H1 (cell line): Measurements from ENCODE around the gene LSM7. TPM values are rescaled to one million over a fixed set of nuclear protein-coding genes. Genes with fewer than 3 reads are reported as not detected.
A peak's percentile ranks its signal among the peaks of the same experiment; 100 is the strongest.

Source experiments
- CTCF ChIA-PET: fragments of 300-600 bp; sonication (Branson Sonifier 250); formaldehyde crosslinking; loops from one replicate; lab custom pipeline; 2021; ENCODE audit not compliant: partially characterized antibody; lab: Charles Lee
- POLR2A ChIA-PET: fragments of 300-600 bp; sonication (Branson Sonifier 250); formaldehyde crosslinking; loops from one replicate; lab custom pipeline; 2021; ENCODE audit warnings: inconsistent platforms; ENCODE audit not compliant: partially characterized antibody; lab: Charles Lee
- DNase-seq, 2 experiments: peaks; one replicate each; pipeline versions ENCODE4 v3.0.0 to v3.0.0-alpha.2; 2010 to 2022; ENCODE audit warnings: low spot score in 2 of 2, low read depth in 1 of 2, mixed read lengths in 1 of 2
- FAIRE-seq: peaks from 2 replicates; lab custom pipeline; 2011; peaks lifted over from hg19 to GRCh38; lab: Jason Lieb, UNC
- H2AFZ ChIP-seq: 2 replicates; pipeline ENCODE4 v1.8.1; 2012; ENCODE audit warnings: low read length, inconsistent platforms
- H2AK5ac ChIP-seq: 2 replicates; pipeline ENCODE4 v1.6.1; 2013; ENCODE audit warnings: low read depth, low read length
- H2BK120ac ChIP-seq: replicated peaks from 2 replicates; pipeline ENCODE3; 2013; ENCODE audit warnings: low read depth, low read length, inconsistent platforms
- H2BK12ac ChIP-seq: 2 replicates; pipeline ENCODE4 v1.6.1; 2013; ENCODE audit warnings: low read depth, low read length
- H2BK15ac ChIP-seq: 2 replicates; pipeline ENCODE4 v1.6.1; 2013; ENCODE audit warnings: low read length
- H2BK20ac ChIP-seq: 2 replicates; pipeline ENCODE4 v1.6.1; 2013; ENCODE audit warnings: low read length
- H2BK5ac ChIP-seq: 2 replicates; pipeline ENCODE4 v1.6.1; 2013; ENCODE audit warnings: low read depth, low read length
- H3K14ac ChIP-seq: 2 replicates; pipeline ENCODE4 v1.6.1; 2013; ENCODE audit warnings: inconsistent platforms; ENCODE audit not compliant: insufficient read length
- H3K18ac ChIP-seq: 2 replicates; pipeline ENCODE4 v1.6.1; 2013; ENCODE audit warnings: low read length; ENCODE audit errors: extremely low read depth
- H3K23ac ChIP-seq: 2 replicates; pipeline ENCODE4 v1.6.1; 2013; ENCODE audit warnings: inconsistent platforms; ENCODE audit not compliant: insufficient read length
- H3K23me2 ChIP-seq: 2 replicates; pipeline ENCODE4 v1.6.1; 2013; ENCODE audit warnings: low read depth, low read length
- H3K27ac ChIP-seq: 2 replicates; pipeline ENCODE4 v1.6.1; 2011; ENCODE audit warnings: low read depth, low read length, inconsistent platforms
- H3K27me3 ChIP-seq, 4 experiments: replicated peaks in 1 of 4; 1 replicate in 1 of 4; 2 replicates in 3 of 4; pipeline versions ENCODE4 v1.6.1 to v1.8.1; 2011 to 2013; ENCODE audit warnings: low read length in 3 of 4, mild to moderate bottlenecking in 3 of 4, inconsistent platforms in 2 of 4, mixed read lengths in 2 of 4, moderate library complexity in 1 of 4; ENCODE audit not compliant: control insufficient read depth in 3 of 4, insufficient read depth in 3 of 4; ENCODE audit errors: extremely low read depth in 1 of 4
- H3K36me3 ChIP-seq, 4 experiments: 2 replicates each; pipeline versions ENCODE4 v1.6.1 to v1.8.1; 2011 to 2013; ENCODE audit warnings: mild to moderate bottlenecking in 4 of 4, low read length in 3 of 4, moderate library complexity in 2 of 4, control low read depth in 1 of 4, inconsistent platforms in 1 of 4; ENCODE audit not compliant: insufficient read depth in 4 of 4, control insufficient read depth in 2 of 4
- H3K4ac ChIP-seq: replicated peaks from 2 replicates; pipeline ENCODE3; 2013; ENCODE audit warnings: low read length, low read depth, mixed read lengths, inconsistent platforms; ENCODE audit not compliant: insufficient read length
- H3K4me1 ChIP-seq, 4 experiments: replicated peaks in 1 of 4; 1 replicate in 1 of 4; 2 replicates in 3 of 4; pipeline versions ENCODE4 v1.6.1 to v1.8.1; 2011 to 2013; ENCODE audit warnings: low read length in 3 of 4, inconsistent platforms in 2 of 4, mixed read lengths in 1 of 4; ENCODE audit not compliant: insufficient read depth in 4 of 4, control insufficient read depth in 3 of 4
- H3K4me2 ChIP-seq, 2 experiments: 2 replicates each; pipeline versions ENCODE4 v1.6.1 to v1.8.1; 2011 to 2013; ENCODE audit warnings: low read depth in 2 of 2, low read length in 2 of 2, control low read depth in 1 of 2, inconsistent platforms in 1 of 2, mild to moderate bottlenecking in 1 of 2; ENCODE audit not compliant: insufficient read depth in 1 of 2
- H3K4me3 ChIP-seq, 4 experiments: fragments of 200-600, 300-600 bp in 1 of 4; sonication (generic), shearing (Covaris generic), sonication (Bioruptor Twin) in 1 of 4; 2 replicates each; pipeline versions ENCODE4 v1.5.1 to v1.8.1; 2011 to 2016; ENCODE audit warnings: low read length in 4 of 4, low read depth in 3 of 4, control low read depth in 2 of 4, inconsistent platforms in 2 of 4, mild to moderate bottlenecking in 2 of 4, mixed read lengths in 1 of 4, moderate library complexity in 1 of 4; ENCODE audit not compliant: insufficient read depth in 2 of 4; ENCODE audit errors: extremely low read depth in 1 of 4
- H3K56ac ChIP-seq: replicated peaks from 2 replicates; pipeline ENCODE3; 2013; ENCODE audit warnings: low read depth, mild to moderate bottlenecking, mixed read lengths, low read length, inconsistent platforms; ENCODE audit not compliant: insufficient read length
- H3K79me1 ChIP-seq: 2 replicates; pipeline ENCODE4 v1.6.1; 2013; ENCODE audit warnings: low read depth, low read length, control low read depth
- H3K79me2 ChIP-seq, 2 experiments: 2 replicates each; pipeline versions ENCODE4 v1.6.1 to v1.8.1; 2012 to 2013; ENCODE audit warnings: low read length in 2 of 2, mild to moderate bottlenecking in 2 of 2, inconsistent platforms in 1 of 2; ENCODE audit not compliant: insufficient read depth in 2 of 2, control insufficient read depth in 1 of 2
- H3K9ac ChIP-seq, 4 experiments: replicated peaks in 1 of 4; 1 replicate in 1 of 4; 2 replicates in 3 of 4; pipeline versions ENCODE4 v1.6.1 to v1.8.1; 2011 to 2013; ENCODE audit warnings: low read depth in 3 of 4, low read length in 3 of 4, control low read depth in 2 of 4, mild to moderate bottlenecking in 2 of 4, moderate library complexity in 2 of 4, inconsistent platforms in 1 of 4; ENCODE audit errors: extremely low read depth in 1 of 4
- H3K9me3 ChIP-seq, 2 experiments: 2 replicates each; pipeline versions ENCODE4 v1.6.1 to v1.8.1; 2012 to 2013; ENCODE audit warnings: mild to moderate bottlenecking in 2 of 2, moderate library complexity in 2 of 2, control low read depth in 1 of 2, inconsistent platforms in 1 of 2, low read depth in 1 of 2, low read length in 1 of 2, mixed read lengths in 1 of 2; ENCODE audit not compliant: insufficient read depth in 2 of 2
- H4K20me1 ChIP-seq, 2 experiments: replicated peaks in 1 of 2; 2 replicates each; pipeline versions ENCODE3 to v1.8.1; 2011 to 2013; ENCODE audit warnings: inconsistent platforms in 2 of 2, low read length in 2 of 2, mild to moderate bottlenecking in 1 of 2; ENCODE audit not compliant: insufficient read depth in 2 of 2, control insufficient read depth in 1 of 2
- H4K5ac ChIP-seq: 2 replicates; pipeline ENCODE4 v1.6.1; 2013; ENCODE audit warnings: low read length, low read depth, mixed read lengths, inconsistent platforms; ENCODE audit not compliant: insufficient read length
- H4K8ac ChIP-seq: 2 replicates; pipeline ENCODE4 v1.8.0; 2013; ENCODE audit warnings: mild to moderate bottlenecking, moderate library complexity, low read length, inconsistent platforms; ENCODE audit not compliant: insufficient read depth; ENCODE audit errors: extremely low read depth
- H4K91ac ChIP-seq: replicated peaks from 2 replicates; pipeline ENCODE3; 2013; ENCODE audit warnings: low read length, mixed read lengths, inconsistent platforms; ENCODE audit not compliant: insufficient read length
- BCL11A ChIP-seq, 2 experiments: IDR thresholded peaks; one replicate each; pipeline ENCODE4 v1.6.1; 2011; ENCODE audit warnings: low read depth in 2 of 2, low read length in 2 of 2, mild to moderate bottlenecking in 2 of 2
- CHD2 ChIP-seq: IDR thresholded peaks from 2 replicates; pipeline ENCODE4 v1.6.1; 2012; ENCODE audit warnings: low read length, improper control_type of control experiment
- CTBP2 ChIP-seq: IDR thresholded peaks from 2 replicates; pipeline ENCODE4 v1.7.0; 2011; ENCODE audit warnings: borderline replicate concordance, mild to moderate bottlenecking, moderate library complexity, mixed read lengths, low read length; ENCODE audit not compliant: insufficient read depth, insufficient read length
- CTCF ChIP-seq, 3 experiments: IDR thresholded peaks; 1 replicate in 2 of 3; 2 replicates in 1 of 3; pipeline versions ENCODE4 v1.5.1 to v1.6.1; 2011; ENCODE audit warnings: low read length in 3 of 3, mild to moderate bottlenecking in 3 of 3, inconsistent platforms in 2 of 3, low read depth in 1 of 3, moderate library complexity in 1 of 3; ENCODE audit not compliant: insufficient read depth in 1 of 3; ENCODE audit errors: control extremely low read depth in 1 of 3
- GABPA ChIP-seq: IDR thresholded peaks from 2 replicates; pipeline ENCODE4 v1.6.1; 2011; ENCODE audit warnings: mild to moderate bottlenecking, low read length, moderate library complexity, borderline replicate concordance; ENCODE audit not compliant: insufficient read depth
- RAD21 ChIP-seq, 2 experiments: IDR thresholded peaks in 1 of 2; conservative IDR thresholded peaks in 1 of 2; 2 replicates each; pipeline ENCODE4 v1.6.1; 2011; ENCODE audit warnings: low read depth in 2 of 2, low read length in 2 of 2, improper control_type of control experiment in 1 of 2, inconsistent platforms in 1 of 2, mild to moderate bottlenecking in 1 of 2, moderate library complexity in 1 of 2
- WGBS, 2 experiments: shearing (Covaris generic) in 1 of 2; methylation state at CpG; one replicate each; pipeline versions ENCODE4 v1.1.6 to v1.1.7; 2013 to 2015; ENCODE audit warnings: low lambda C conversion rate in 2 of 2, mixed read lengths in 2 of 2, inconsistent platforms in 1 of 2, low coverage in 1 of 2, missing lambda C conversion rate in 1 of 2; ENCODE audit not compliant: insufficient replicate concordance in 2 of 2, insufficient coverage in 1 of 2, insufficient read length in 1 of 2; ENCODE audit errors: extremely low coverage in 1 of 2, missing lambda C conversion rate in 1 of 2; 5-methylcytosine and 5-hydroxymethylcytosine counted together
- polyA plus RNA-seq, 7 experiments: library from polyadenylated mRNA; depleted of rRNA in 3 of 7; stranded (reverse) in 5 of 7; unstranded in 2 of 7; fragments of >200 nt in 5 of 7; fragments of 200-250 nt in 2 of 7; gene quantifications; 1 replicate in 5 of 7; 2 replicates in 1 of 7; 4 replicates in 1 of 7; pipeline versions ENCODE4 v1.2.1 to v1.2.3, GENCODE V29; 2011 to 2013; ENCODE audit warnings: missing spikeins in 2 of 7, mixed read lengths in 2 of 7
- total RNA-seq: library from RNA; stranded (reverse); fragmentation: NEBNext Ultra II Directional; extraction: Animal tissue kit (Norgen Biotek cat#: 25700); gene quantifications from 2 replicates; pipeline ENCODE4 v1.2.1, GENCODE V29; 2021

The LSM7 gene
- total and polyA plus RNA-seq, 2 of the 8 experiments (the other 6 are each of a cell fraction or from before 2014, with no cell fraction given): 228 to 1,335 TPM

DNA sequence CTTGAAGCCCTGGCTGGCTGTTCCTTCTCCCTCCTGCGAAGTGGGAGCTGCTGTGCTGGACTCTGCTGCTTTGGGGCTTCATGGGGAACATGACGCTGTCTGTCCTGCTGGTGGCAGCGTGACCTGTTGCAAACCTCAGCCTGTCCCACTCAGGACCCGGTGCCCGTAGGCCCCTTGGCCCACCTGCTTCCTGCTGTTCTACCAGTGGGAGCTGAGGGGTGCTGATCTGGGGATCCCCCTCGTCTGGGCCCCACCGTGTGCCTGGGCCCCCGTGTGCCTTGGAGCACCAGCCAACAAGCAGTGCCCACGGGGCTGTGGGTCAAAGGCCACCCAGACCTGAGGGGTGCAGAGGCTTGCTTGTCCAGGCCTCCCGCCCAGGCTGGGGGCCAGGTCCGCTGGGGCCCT, 5.4 kb upstream of the LSM7 start:
- Histone ChIP-seq H3K4me2 (no peak overlapping the region), H2BK120ac (no peak overlapping the region), H4K8ac (peak overlapping the region; percentile 35; the same call in 1 of the 2 replicates), H2AFZ (no peak overlapping the region), H3K56ac (no peak overlapping the region), H3K27me3 (no peaks in the 10 kb centered on the region), H3K23ac (no peak overlapping the region), H2BK20ac (no peak overlapping the region), H3K9ac (no peak overlapping the region), H3K27ac (no peak overlapping the region), H3K36me3 (peaks cover 0 to under 1% (median 0%) of the 10 kb centered on the region in 4 experiments; a peak in 2 of 8 replicates), H2BK12ac (no peak overlapping the region), H2BK5ac (no peak overlapping the region; the same call in 1 of the 2 replicates), H2BK15ac (no peak overlapping the region), H3K4me3 (no peak overlapping the region), H4K91ac (no peak overlapping the region), H3K23me2 (peaks cover 10% of the 10 kb centered on the region; the same call in 1 of the 2 replicates), H4K20me1 (peaks cover 7 to 35% of the 10 kb centered on the region in 2 experiments), H3K14ac (no peak overlapping the region), H3K79me2 (peaks cover 14 to 69% of the 10 kb centered on the region in 2 experiments), H3K18ac (no peak overlapping the region), H3K4ac (no peak overlapping the region), H3K4me1 (peaks cover 0 to 34% (median 16%) of the 10 kb centered on the region in 4 experiments; a peak in 6 of 7 replicates), H3K79me1 (peaks cover 44% of the 10 kb centered on the region), H2AK5ac (no peak overlapping the region), H3K9me3 (peaks cover 0 to 5% of the 10 kb centered on the region in 2 experiments; a peak in 1 of 4 replicates), H4K5ac (no peak overlapping the region)
- ChIA-PET CTCF (interaction anchor here (1.0 to 6.3 kb wide), 8 partner anchors 12 to 65 kb away, joined by 3 to 27 read pairs (median 4); no protein-coding TSS in a partner anchor), POLR2A (interaction anchor here (0.6 to 2.0 kb wide), 7 partner anchors 15 to 93 kb away, joined by 3 to 5 read pairs (median 3); no protein-coding TSS in a partner anchor)
- DNase-seq (peak in 1 of 2 experiments; percentile 51), FAIRE-seq (no peak)
- WGBS, 2 experiments: 92% methylated on average over 9 of the region's 11 CpGs; no CpG with 5 or more reads in 1 of the 2 experiments
- TF ChIP-seq RAD21 (IDR thresholded peaks at IDR 0.05 in 1 of 2, conservative IDR thresholded peaks at IDR 0.05 in 1 of 2; ENCODE audit: low read depth in 2 of 2, low read length in 2 of 2): peak; percentile 21 to 35; a peak in 1 of 4 replicates
- no peak for TF ChIP-seq CTBP2
- TF ChIP-seq CTCF (IDR thresholded peaks at IDR 0.05; ENCODE audit: control extremely low read depth in 1 of 3, insufficient read depth in 1 of 3, low read depth in 1 of 3, low read length in 3 of 3): peak; percentile 5 to 57 (median 49); a peak in 3 of 4 replicates
- no peak for TF ChIP-seq BCL11A (IDR thresholded peaks at IDR 0.05; ENCODE audit: low read depth in 2 of 2, low read length in 2 of 2)
- TF ChIP-seq CHD2: no peak
- 0 out of 2 replicates have a peak, but pooled peaks have one; percentile 25 for TF ChIP-seq GABPA
